Activated naive CD4-positive, alpha-beta T cell treated with anti-CD3 and anti-CD28 coated beads, Interleukin-2, amount 50 U/mL, for 72 hours (primary cell): ENCODE results near the gene ADAMTS15. TPM values are rescaled to one million over a fixed set of nuclear protein-coding genes. Genes with fewer than 3 reads are reported as not detected.
A peak's percentile ranks its signal among the peaks of the same experiment; 100 is the strongest.

Experiments
- ATAC-seq, 2 donors: fragments of 150-1000 bp; cut with Tn5 transposase; 2 replicates each; pipeline ENCODE4 v1.10.0; 2021; ENCODE audit warnings: mild to moderate bottlenecking in 2 of 2, moderate library complexity in 2 of 2
- DNase-seq, 2 donors: peaks; one replicate each; pipeline ENCODE4 v3.0.0; 2021 to 2022; ENCODE audit warnings: low spot score in 2 of 2
- H3K27ac Mint-ChIP-seq, 2 donors: one replicate each; pipeline ENCODE4 v1.8.0; 2022; ENCODE audit warnings: mild to moderate bottlenecking in 2 of 2, mixed read lengths in 2 of 2
- H3K36me3 Mint-ChIP-seq, 2 donors: one replicate each; pipeline ENCODE4 v1.8.0; 2022; ENCODE audit warnings: mixed read lengths in 2 of 2
- H3K9me3 Mint-ChIP-seq, 2 donors: one replicate each; pipeline ENCODE4 v1.8.0; 2022; ENCODE audit warnings: mixed read lengths in 2 of 2
- total RNA-seq, 2 donors: library from RNA; stranded (reverse); gene quantifications; one replicate each; pipeline ENCODE4 v1.2.3, GENCODE V29; 2022

The ADAMTS15 gene
- total RNA-seq = not detected

- DNase-seq (peak in 1 of 2 donors; percentile 57), ATAC-seq (peak; percentile 37 to 91)
- no peak within 1 kb of the TSS for H3K27ac Mint-ChIP-seq
- no peaks in the 10 kb centered on the region for H3K9me3 Mint-ChIP-seq
- H3K36me3 Mint-ChIP-seq = no peaks in the 10 kb centered on the region
Measured at GRCh38 chr11:130448416-130449309, at the start of gene ADAMTS15. Gene ADAMTS15, plus strand, starts transcription at chr11:130448645. Its CDS starts 329 bp downstream, at chr11:130448974.

DNA sequence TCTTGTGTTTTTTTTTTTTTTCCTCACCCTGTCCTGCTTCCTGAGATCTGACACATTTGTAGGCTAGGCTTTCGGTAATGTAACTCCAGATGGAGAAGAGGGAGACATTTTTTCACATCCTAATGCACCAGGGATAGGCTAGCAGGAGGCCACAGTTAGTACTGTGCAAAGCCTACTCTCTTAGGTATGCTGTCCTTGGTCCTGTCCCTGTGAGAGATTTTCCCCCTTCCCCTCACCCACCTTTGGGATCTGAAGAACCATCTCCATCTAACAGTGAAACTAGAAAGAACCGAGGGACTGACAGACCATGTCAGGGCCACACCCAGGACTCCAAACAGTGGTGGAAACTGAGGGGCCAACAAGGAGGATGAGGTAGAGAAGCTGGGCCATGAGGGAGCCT lies 49.2 kb upstream of the ADAMTS15 start:
- Mint-ChIP-seq H3K27ac (no peak overlapping the region), H3K9me3 (no peaks in the 10 kb centered on the region), H3K36me3 (no peaks in the 10 kb centered on the region)
- DNase-seq = no peak
- ATAC-seq = no peak

GRCh38 chr11:130400781-130401483 lies 47.5 kb upstream of the ADAMTS15 start:
- no peak overlapping the region for H3K27ac Mint-ChIP-seq
- no peaks in the 10 kb centered on the region for H3K9me3 Mint-ChIP-seq
- DNase-seq = no peak
- ATAC-seq = no peak
- no peaks in the 10 kb centered on the region for H3K36me3 Mint-ChIP-seq

DNA sequence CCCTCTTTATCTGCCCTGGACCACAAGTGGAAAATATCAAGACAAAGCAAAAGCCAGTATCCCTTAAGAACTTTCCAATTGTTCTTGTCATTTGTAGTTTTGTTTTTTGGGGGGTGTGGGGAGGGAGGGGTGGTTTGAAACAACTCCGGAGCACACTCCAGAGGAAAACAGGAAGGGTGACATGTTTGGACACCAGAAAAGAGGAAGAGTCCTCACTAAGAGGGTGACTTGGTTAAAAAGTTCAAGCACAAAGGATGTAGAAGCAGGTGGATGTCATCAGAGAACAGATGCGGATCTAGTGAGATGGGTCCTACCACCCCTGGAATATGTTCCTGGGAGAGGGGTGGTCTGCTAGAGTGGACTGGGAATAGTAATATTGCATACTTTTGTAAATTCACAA lies 45.9 kb upstream of the ADAMTS15 start:
- no peak overlapping the region for H3K27ac Mint-ChIP-seq

GRCh38 chr11:130403271-130403804 lies 45.1 kb upstream of the ADAMTS15 start:
- Mint-ChIP-seq H3K36me3 (no peaks in the 10 kb centered on the region), H3K27ac (no peak overlapping the region), H3K9me3 (no peaks in the 10 kb centered on the region)
- DNase-seq (no peak), ATAC-seq (peak in 1 of 2 donors; percentile 28)

More for the DNA sequence above, 45.9 kb upstream of the ADAMTS15 start:
- DNase-seq = no peak
- ATAC-seq = no peak
- Mint-ChIP-seq H3K36me3 (no peaks in the 10 kb centered on the region), H3K9me3 (no peaks in the 10 kb centered on the region)

- Mint-ChIP-seq H3K36me3 (no peaks in the 10 kb centered on the region), H3K27ac (no peak overlapping the region), H3K9me3 (no peaks in the 10 kb centered on the region)
- DNase-seq = no peak
- ATAC-seq = no peak
Measured at GRCh38 chr11:130403967-130404366, 44.5 kb upstream of the ADAMTS15 start.

DNA sequence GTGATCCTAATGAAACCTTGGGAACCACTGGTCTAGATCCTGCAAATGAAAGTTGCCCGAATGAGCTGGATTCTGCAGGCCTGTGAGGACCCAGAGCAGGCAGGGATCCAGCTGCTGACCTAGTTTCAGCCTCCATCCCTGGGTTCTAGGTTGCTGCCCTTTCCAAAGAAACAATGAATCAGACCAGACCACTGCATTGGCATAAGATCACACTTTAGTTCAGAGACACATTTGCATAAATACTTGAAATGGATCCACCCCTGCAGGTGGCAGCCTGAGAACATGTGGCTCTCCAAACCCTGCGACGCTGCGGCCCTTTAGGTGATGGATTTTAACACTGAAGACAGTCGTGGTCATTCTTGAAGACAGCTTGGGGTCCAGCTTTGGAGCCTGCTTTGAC lies 43.7 kb upstream of the ADAMTS15 start:
- ATAC-seq (no peak), DNase-seq (no peak)
- Mint-ChIP-seq H3K36me3 (no peaks in the 10 kb centered on the region), H3K9me3 (no peaks in the 10 kb centered on the region), H3K27ac (no peak overlapping the region)

DNA sequence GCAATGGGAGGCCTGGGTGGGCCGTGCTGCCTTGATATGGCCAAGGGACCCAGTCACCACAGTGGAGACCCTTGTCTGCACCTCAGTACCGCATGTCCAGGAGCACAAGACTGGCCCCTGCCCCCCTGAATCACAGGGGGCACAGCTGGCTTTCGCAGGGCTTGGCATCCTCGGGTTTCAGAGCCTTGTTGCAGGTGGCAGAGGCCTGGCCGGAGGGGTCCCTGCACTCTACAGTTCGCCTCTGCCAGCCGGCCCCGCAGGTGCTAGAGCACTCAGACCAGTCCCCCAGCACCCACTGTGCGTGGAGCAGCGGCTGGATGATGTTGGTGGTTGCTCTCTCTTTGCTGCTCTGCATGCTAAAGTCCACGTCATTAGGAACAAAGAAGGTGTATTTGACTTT lies 43.0 kb upstream of the ADAMTS15 start:
- H3K9me3 Mint-ChIP-seq = no peaks in the 10 kb centered on the region
- no peak overlapping the region for H3K27ac Mint-ChIP-seq
- no peaks in the 10 kb centered on the region for H3K36me3 Mint-ChIP-seq
- DNase-seq (no peak), ATAC-seq (no peak)

GRCh38 chr11:130407978-130408377 lies 40.5 kb upstream of the ADAMTS15 start:
- Mint-ChIP-seq H3K36me3 (no peaks in the 10 kb centered on the region), H3K9me3 (no peaks in the 10 kb centered on the region), H3K27ac (no peak overlapping the region)
- no peak for DNase-seq
- ATAC-seq = no peak

GRCh38 chr11:130408401-130408890 lies 40.0 kb upstream of the ADAMTS15 start:
- Mint-ChIP-seq H3K27ac (no peak overlapping the region), H3K9me3 (no peaks in the 10 kb centered on the region), H3K36me3 (no peaks in the 10 kb centered on the region)
- ATAC-seq = no peak
- DNase-seq = no peak

- no peak for ATAC-seq
- DNase-seq = no peak
- no peaks in the 10 kb centered on the region for H3K36me3 Mint-ChIP-seq
- H3K9me3 Mint-ChIP-seq = no peaks in the 10 kb centered on the region
- H3K27ac Mint-ChIP-seq = no peak overlapping the region
Measured at GRCh38 chr11:130408901-130409300, 39.5 kb upstream of the ADAMTS15 start.

- H3K9me3 Mint-ChIP-seq = no peaks in the 10 kb centered on the region
- H3K36me3 Mint-ChIP-seq = no peaks in the 10 kb centered on the region
- ATAC-seq = no peak
Measured at GRCh38 chr11:130409594-130410388, 38.7 kb upstream of the ADAMTS15 start.

DNA sequence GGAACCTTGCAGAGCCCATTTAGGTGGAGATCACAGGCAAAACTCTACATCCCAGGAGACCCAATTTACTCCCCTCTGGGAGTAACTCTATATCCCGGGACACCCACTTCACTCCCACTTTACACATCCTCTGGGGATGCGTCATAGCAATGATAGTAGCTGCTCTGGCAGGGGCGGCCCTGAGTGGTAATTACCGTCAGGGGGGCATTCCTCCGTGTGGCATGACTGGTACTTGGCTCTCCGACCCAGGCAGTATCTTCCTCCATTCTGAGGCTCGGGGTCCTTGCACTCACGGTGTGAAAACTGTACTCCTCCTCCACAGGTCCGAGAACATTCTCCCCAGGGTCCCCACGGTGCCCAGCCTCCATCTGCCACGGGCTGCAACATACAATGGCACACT lies 37.2 kb upstream of the ADAMTS15 start:
- ATAC-seq (no peak), DNase-seq (no peak)
- Mint-ChIP-seq H3K27ac (no peak overlapping the region), H3K36me3 (no peaks in the 10 kb centered on the region), H3K9me3 (no peaks in the 10 kb centered on the region)

More at GRCh38 chr11:130409594-130410388, 38.7 kb upstream of the ADAMTS15 start:
- no peak overlapping the region for H3K27ac Mint-ChIP-seq
- DNase-seq = no peak

DNA sequence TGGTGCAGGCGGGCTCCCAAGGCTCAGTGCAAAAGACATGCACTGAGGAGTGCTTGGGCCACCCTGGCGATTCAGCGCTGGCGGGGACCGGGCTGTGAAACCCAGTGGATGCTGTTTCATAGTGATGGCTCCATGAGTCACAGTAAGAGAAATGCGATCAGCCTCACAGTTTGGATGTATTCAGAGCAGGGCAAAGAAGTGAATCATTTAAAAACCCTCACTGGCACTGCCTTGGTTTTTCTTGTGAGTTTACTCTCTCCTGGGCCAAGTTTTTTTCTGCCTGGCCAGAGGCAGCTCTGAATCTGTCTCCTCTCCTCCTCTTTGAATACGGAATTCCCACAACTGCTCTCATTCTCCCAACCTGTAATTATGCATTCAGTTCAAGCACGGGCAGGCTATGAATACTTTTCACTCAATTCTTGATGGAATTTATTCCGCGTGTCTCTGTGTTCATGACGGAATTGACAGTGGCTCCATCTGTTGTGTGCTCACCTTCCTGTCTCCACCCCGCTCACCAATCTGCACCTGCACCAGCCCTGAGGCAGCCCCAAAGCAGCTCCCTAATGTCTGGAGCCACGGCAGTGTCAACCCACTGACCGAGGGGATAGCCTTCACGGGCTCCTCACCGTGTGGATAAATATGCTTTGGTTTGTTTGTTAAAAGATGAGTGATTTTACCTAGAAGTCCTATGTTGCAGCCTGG lies 34.9 kb upstream of the ADAMTS15 start:
- no peak for DNase-seq
- peak; percentile 61 to 86 for ATAC-seq
- no peaks in the 10 kb centered on the region for H3K36me3 Mint-ChIP-seq
- no peaks in the 10 kb centered on the region for H3K9me3 Mint-ChIP-seq
- H3K27ac Mint-ChIP-seq = no peak overlapping the region

GRCh38 chr11:130414107-130415080 lies 34.1 kb upstream of the ADAMTS15 start:
- ATAC-seq = no peak
- Mint-ChIP-seq H3K27ac (no peak overlapping the region), H3K9me3 (no peaks in the 10 kb centered on the region)

More at GRCh38 chr11:130414107-130415080, 34.1 kb upstream of the ADAMTS15 start:
- no peaks in the 10 kb centered on the region for H3K36me3 Mint-ChIP-seq
- no peak for DNase-seq
